OCI-LY7 (cell line): ENCODE measurements around the gene ANKH.

Experiments
- CTCF ChIP-seq: fragments of 200-600 bp; sonication (generic); conservative IDR thresholded peaks from 2 replicates; pipeline ENCODE4 v1.5.1; 2014; ENCODE audit warnings: mild to moderate bottlenecking, antibody characterized with exemption, low read length, moderate library complexity, mixed read lengths
- EZH2phosphoT487 ChIP-seq: fragments of 200-600 bp; sonication (generic); IDR thresholded peaks from 2 replicates; pipeline ENCODE4 v1.6.1; 2018; ENCODE audit warnings: low read depth, borderline replicate concordance, mild to moderate bottlenecking, mixed run types, antibody characterized with exemption, low read length, moderate library complexity, mixed read lengths

- no peak for TF ChIP-seq CTCF
- TF ChIP-seq EZH2phosphoT487, result no peak
Measured at GRCh38 chr5:14664270-14665100, 207.1 kb downstream of the ANKH start, which contains the start of gene OTULIN.
